ENCODE data around the gene TBC1D26.
A peak's percentile ranks its signal among the peaks of the same experiment; 100 is the strongest.
"Not testable (repeated sequence)": the region's sequence is repeated elsewhere in the genome, so short reads cannot be mapped to it uniquely, and the experiment has no call there.

Gene TBC1D26

GRCh38 chr17:15744074-15744676 lies 12.1 kb downstream of the TBC1D26 start:
- no peak for DNase-seq

GRCh38 chr17:15744885-15745284 lies 12.8 kb downstream of the TBC1D26 start:
- peak; percentile 19 for DNase-seq

- DNase-seq, result not testable (repeated sequence)
Measured at GRCh38 chr17:15749403-15749802, 17.3 kb downstream of the TBC1D26 start.

- DNase-seq, result not testable (repeated sequence)
Measured at GRCh38 chr17:15768865-15769533, 36.9 kb downstream of the TBC1D26 start.

DNA sequence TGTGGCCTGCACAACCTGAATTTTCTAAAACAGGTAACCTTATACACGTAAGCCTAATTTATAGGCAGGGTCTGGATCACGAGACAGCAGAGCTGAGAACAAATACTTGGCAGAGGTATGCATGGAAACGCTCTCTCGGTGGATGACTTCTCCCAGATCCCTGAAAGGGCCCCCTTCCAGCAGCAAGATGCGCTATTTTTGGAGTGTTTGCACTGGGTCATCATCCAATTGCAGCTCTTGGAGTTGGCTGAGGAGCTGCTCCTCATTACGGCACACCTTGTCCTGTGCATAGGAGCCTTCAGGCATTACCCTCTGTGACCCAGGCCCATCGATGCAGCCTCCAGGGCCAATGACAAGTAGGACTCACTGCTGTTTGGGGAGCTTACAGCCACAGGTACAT lies 38.6 kb downstream of the TBC1D26 start:
- not testable (repeated sequence) for DNase-seq

DNA sequence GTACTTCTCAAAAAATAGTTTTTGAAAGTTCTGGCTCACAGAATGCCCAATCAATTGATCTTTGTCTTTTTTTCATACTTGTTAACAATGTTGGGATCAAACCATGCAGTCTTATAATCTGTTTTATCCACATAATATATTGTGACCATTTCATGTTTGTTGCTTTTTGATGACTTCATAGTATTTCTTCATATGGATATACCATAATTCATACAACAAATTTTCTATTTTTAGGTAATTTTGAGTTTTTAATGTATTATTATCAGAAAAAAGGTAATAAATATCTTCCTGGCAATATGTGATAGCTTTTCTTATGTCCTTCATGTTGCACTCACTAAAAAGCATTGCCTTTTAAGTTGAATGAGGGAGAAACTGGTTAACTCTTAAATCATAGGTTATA lies 44.8 kb downstream of the TBC1D26 start:
- DNase-seq, result no peak

- DNase-seq, result no peak
Measured at GRCh38 chr17:15777297-15777696, 45.2 kb downstream of the TBC1D26 start.

DNA sequence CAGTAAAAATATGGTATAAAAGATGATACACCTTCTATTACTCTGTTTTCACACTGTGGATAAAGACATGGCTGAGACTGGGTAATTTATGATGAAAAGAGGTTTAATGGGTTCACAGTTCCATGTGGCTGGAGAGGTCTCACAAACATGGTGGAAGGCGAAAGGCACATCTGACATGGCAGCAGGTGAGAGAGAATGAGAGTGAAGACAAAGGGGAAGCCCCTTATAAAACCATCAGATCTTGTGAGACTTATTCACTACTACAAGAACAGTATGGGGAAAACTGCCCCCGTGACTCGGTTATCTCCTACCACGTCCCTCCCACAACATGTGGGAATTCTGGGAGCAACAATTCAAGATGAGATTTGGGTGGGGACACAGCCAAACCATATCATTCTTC lies 45.6 kb downstream of the TBC1D26 start:
- no peak for DNase-seq

DNA sequence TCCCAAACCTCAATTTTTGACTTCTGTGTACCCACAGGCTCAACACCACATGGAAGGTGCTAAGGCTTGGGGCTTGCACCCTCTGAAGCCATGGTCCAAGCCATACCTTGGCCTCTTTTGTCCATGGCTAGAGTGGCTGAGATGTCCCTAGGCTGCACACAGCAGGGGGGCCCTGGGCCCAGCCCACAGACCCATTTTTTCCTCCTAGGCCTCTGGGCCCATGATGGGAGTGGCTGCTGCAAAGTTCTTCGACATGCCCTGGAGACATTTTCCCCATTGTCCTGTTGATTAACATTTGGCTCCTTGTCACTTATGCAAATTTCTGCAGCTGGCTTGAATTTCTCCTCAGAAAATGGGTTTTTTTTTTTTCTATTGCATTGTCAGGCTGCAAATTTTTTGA lies 47.0 kb downstream of the TBC1D26 start:
- DNase-seq, result no peak

- DNase-seq, result no peak
Measured at GRCh38 chr17:15780188-15780587, 48.1 kb downstream of the TBC1D26 start.

DNA sequence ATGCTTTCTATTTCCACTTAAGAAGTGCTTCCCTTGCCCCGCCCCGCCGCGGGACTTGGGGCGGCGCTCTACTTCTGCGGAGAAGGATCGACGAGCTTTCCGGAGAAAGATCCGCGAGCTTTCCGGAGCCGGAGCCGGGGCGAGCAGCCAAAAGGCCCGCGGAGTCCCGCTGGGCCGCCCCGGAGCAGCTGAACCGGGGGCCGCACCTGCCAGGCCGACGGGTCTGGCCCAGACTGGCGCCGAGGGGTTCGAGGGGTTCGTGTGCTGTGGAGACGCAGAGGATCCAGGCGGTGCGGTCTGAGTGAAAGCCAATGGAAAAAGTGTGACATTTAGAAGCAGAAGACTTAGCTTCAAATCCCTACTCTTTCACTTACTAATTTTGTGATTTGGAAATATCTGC lies 50.8 kb downstream of the TBC1D26 start:
- peak; percentile 40 for DNase-seq

- DNase-seq, result no peak
Measured at GRCh38 chr17:15783461-15783860, 51.4 kb downstream of the TBC1D26 start.

- DNase-seq, result not testable (repeated sequence)
Measured at GRCh38 chr17:15784351-15784750, 52.3 kb downstream of the TBC1D26 start.

DNA sequence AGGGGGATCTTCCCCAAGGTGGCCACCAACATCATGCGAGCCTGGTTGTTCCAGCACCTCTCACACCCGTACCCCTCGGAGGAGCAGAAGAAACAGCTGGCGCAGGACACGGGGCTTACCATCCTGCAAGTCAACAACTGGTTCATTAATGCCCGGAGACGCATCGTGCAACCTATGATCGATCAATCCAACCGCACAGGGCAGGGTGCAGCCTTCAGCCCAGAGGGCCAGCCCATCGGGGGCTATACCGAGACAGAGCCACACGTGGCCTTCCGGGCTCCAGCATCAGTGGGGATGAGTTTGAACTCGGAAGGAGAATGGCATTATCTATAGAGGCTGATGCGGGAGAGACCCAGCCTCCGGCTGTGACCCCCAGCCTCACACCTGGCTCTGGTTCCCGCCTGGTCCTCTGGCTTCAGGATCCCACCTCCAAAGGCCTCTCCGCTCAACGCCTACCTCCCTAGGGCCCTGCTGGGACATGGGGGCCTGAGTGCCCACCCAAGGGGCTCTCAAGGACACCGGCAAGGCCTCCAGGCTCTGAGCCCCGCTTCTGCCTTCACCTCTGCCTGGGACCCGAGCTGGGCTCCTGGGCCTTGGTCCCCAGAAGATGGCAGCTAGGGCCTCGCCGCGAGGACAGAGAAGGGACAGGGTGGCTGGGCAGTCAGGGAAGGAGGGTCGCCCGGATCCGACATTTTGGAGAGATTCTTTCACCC lies 55.4 kb downstream of the TBC1D26 start:
- not testable (repeated sequence) for DNase-seq

GRCh38 chr17:15788365-15788764 lies 56.3 kb downstream of the TBC1D26 start:
- not testable (repeated sequence) for DNase-seq
